ENCODE results near the gene ZNF606. TPM values are rescaled to one million over a fixed set of nuclear protein-coding genes. Genes with fewer than 3 reads are reported as not detected.

The ZNF606 gene
- total RNA-seq, 2 donors from 2014 or later = 8.8 to 8.9 TPM

DNA sequence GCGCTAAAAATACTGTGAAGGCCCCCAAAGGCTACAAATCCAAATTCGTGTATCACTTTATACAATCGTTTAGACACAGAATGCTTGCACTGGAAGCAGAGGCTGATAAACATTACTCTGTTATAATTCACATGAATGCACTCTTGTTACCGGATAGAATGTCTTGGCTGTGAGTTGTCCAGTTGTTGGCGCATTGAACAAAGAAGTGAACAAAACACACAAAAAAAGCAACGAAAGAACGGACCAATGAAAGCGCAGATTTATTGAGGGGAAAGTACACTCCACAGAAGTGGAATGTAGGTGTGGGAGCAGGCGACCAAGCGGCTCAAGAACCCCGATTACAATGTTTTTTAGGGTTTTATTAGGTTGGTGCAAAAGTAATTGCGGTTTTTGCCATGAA is 66.9 kb downstream of the ZNF606 start:
- ATAC-seq (no peak), DNase-seq (ENCODE audit: low spot score) (no peak)
- peaks cover 7 to 10% of the 10 kb centered on the region in 2 donors for H3K4me1 Mint-ChIP-seq (ENCODE audit: low read depth in 2 of 2)
- no peak overlapping the region for H3K4me3 Mint-ChIP-seq
- H3K9me3 Mint-ChIP-seq = peaks cover 16% of the 10 kb centered on the region
- H3K27me3 Mint-ChIP-seq = no peaks in the 10 kb centered on the region
- peak overlapping the region in 1 of 2 donors; percentile 89 for H3K27ac Mint-ChIP-seq
- H3K36me3 Mint-ChIP-seq = peaks cover 55% of the 10 kb centered on the region

DNA sequence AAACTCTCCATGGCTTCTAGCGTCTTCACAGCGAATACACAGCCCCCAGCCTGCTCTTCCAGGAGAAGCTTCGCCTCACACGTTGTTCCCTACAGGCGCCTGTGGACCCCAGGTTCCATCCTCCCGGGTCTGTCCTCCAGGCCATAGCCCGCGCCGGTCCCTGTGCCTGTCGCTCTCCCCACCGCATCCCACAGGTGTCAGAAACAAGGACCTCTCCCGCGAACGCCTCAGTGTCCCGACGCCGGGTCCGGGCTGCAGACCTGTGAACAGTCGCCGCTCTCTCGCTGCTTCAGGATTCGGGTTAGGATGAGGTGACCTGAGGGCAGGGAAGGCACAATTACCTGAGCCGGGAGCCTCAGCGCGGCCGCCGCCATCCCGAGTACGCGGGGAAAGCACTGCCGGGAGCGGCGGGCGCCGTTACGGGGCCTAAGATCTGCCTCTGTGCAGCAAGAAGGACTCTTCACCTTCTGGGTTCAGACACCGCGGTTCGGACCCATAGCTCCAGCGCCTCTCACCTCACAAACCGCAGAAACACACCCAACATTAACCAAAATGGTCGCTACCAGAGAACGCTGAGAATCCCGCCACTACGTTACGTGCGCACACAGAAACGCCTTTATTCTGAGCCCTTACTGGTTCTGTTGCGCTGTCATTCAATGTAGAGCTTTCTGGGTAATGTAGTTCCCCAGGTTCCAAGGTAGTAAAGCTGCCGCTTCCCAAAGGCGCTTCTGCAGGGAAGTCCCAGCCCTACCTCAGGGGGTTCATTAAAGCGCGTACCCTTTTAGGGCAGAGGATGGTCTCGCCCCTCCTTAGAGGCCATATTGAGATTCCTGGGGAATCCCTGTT is 67.6 kb downstream of the ZNF606 start, which contains the start of gene ZNF418:
ZNF418 (minus strand) TSS at position 583 of the 846 bp plus-strand sequence. CDS start 1,580 bp downstream, outside the sequence.
- H3K27ac Mint-ChIP-seq = peak within 1 kb of the TSS in 1 of 2 donors; percentile 89
- peak; percentile 72 to 96 for ATAC-seq
- peaks cover 16% of the 10 kb centered on the region for H3K9me3 Mint-ChIP-seq
- no peaks in the 10 kb centered on the region for H3K27me3 Mint-ChIP-seq
- H3K4me3 Mint-ChIP-seq = peak within 1 kb of the TSS; percentile 90
- H3K4me1 Mint-ChIP-seq (ENCODE audit: low read depth in 2 of 2) = peaks cover 7 to 10% of the 10 kb centered on the region in 2 donors
- peak; percentile 65 for DNase-seq (ENCODE audit: low spot score)
- peaks cover 50% of the 10 kb centered on the region for H3K36me3 Mint-ChIP-seq

DNA sequence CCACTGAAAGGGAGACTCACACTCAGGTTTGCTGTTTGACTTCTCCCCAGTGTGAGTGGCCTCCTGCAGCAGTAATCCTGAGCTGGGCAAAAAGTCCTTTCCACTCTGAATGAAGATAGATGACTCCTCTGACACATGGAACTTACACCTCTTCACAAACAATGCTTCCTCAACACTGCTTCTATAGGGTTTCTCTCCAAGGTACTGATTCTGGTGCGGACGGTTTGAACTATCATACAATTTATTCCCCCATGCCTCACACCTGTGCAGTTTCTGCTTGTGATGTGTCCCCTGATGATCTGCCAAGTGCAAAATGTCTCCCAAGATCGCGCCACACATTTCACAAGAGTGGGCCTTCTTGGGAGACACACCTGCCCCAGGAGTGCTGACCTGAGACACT is 75.0 kb downstream of the ZNF606 start:
- DNase-seq (ENCODE audit: low spot score) = no peak
- Mint-ChIP-seq H3K36me3 (peaks cover 32% of the 10 kb centered on the region), H3K9me3 (peaks cover 26% of the 10 kb centered on the region), H3K27ac (no peak overlapping the region), H3K4me1 (ENCODE audit: low read depth in 2 of 2) (no peaks in the 10 kb centered on the region), H3K27me3 (no peaks in the 10 kb centered on the region), H3K4me3 (no peak overlapping the region)
- ATAC-seq = no peak

Other genes starting within 250 kb of the ZNF606 start
- 10 to 100 TPM; 19.4 to 20.1 TPM for gene ZNF586, start 233.1 kb downstream of the ZNF606 start, total RNA-seq
- gene ZNF552, start 187.9 kb downstream of the ZNF606 start, total RNA-seq = 10 to 100 TPM in 1 of 2 donors, 1 to 10 TPM in 1; 6.8 to 10.9 TPM
- 10 to 100 TPM; 19.2 to 43.2 TPM for gene ZNF587B, start 172.5 kb downstream of the ZNF606 start, total RNA-seq
- gene ZNF587, start 153.0 kb downstream of the ZNF606 start, total RNA-seq = 10 to 100 TPM; 34.5 to 72.5 TPM
- gene ZNF814, start 113.8 kb downstream of the ZNF606 start, total RNA-seq = 10 to 100 TPM; 18.9 to 22.4 TPM
- gene ZNF417, start 86.2 kb downstream of the ZNF606 start, total RNA-seq = 10 to 100 TPM; 19.8 to 26.6 TPM
- 1 to 10 TPM; 1.9 to 3.4 TPM for gene ZNF418, start 67.4 kb downstream of the ZNF606 start, total RNA-seq
- 1 to 10 TPM; 2.7 to 6.9 TPM for gene ZNF256, start 55.1 kb downstream of the ZNF606 start, total RNA-seq
- under 1 TPM in 1 of 2 donors, not detected in 1; 0.74 TPM for gene C19orf18, start 28.3 kb downstream of the ZNF606 start, total RNA-seq
- not detected for gene ZSCAN1, start 31.2 kb upstream of the ZNF606 start, total RNA-seq
- 1 to 10 TPM in 1 of 2 donors, under 1 TPM in 1; 0.20 to 1.4 TPM for gene ZNF135, start 56.5 kb upstream of the ZNF606 start, total RNA-seq
- gene ZSCAN18, start 95.4 kb upstream of the ZNF606 start, total RNA-seq = 10 to 100 TPM in 1 of 2 donors, 1 to 10 TPM in 1; 9.7 to 22.2 TPM
- gene ZNF329, start 148.0 kb upstream of the ZNF606 start, total RNA-seq = 1 to 10 TPM; 2.7 to 7.3 TPM
- gene ZNF274, start 180.2 kb upstream of the ZNF606 start, total RNA-seq = 10 to 100 TPM; 20.4 to 31.7 TPM
- gene ZNF544, start 226.1 kb upstream of the ZNF606 start, total RNA-seq = 10 to 100 TPM; 40.9 to 48.2 TPM

Measured in natural killer cell treated with Interleukin-12 subunit alpha and Interleukin-12 subunit beta and Interleukin-15 and Interleukin-18, amount 100 ng/mL, for 72 hours (primary cell).